ENCODE measurements around the gene CRIP2. TPM values are rescaled to one million over a fixed set of nuclear protein-coding genes. Genes with fewer than 3 reads are reported as not detected.

The CRIP2 gene
- total RNA-seq, 1 experiment from 2014 or later, result 192 TPM

GRCh38 chr14:105479431-105480158 lies 5.0 kb downstream of the CRIP2 start:
- Histone ChIP-seq H3K27me3 (replicated peaks; ENCODE audit: insufficient read depth, low read depth, low read length, poor library complexity) (no peaks in the 10 kb centered on the region), H3K36me3 (ENCODE audit: insufficient read depth, low read length, poor library complexity, severe bottlenecking) (peaks cover 4% of the 10 kb centered on the region), H3K4me3 (ENCODE audit: low read depth, low read length, poor library complexity, severe bottlenecking) (no peak overlapping the region), H3K27ac (ENCODE audit: low read depth, low read length, poor library complexity, severe bottlenecking) (no peak overlapping the region), H3K4me1 (ENCODE audit: insufficient read depth, low read length, poor library complexity, severe bottlenecking) (peaks cover 45% of the 10 kb centered on the region), H3K9me3 (ENCODE audit: low read depth, low read length, poor library complexity, severe bottlenecking) (no peaks in the 10 kb centered on the region)
- intact Hi-C loops (cut with micrococcal nuclease; ENCODE audit: unreplicated experiment), result no loop called here
- TF ChIP-seq EZH2 (IDR thresholded peaks at IDR 0.05; ENCODE audit: borderline replicate concordance, low read depth, low read length, poor library complexity, severe bottlenecking) (no peak), CTCF (conservative IDR thresholded peaks at IDR 0.05; ENCODE audit: low read depth, low read length) (no peak)
- no peak for DNase-seq (ENCODE audit: low spot score)
- TSS peak; percentile 95 for BruUV-seq (replicated peaks)
- ChIA-PET POLR2A (ENCODE audit: low non-redundant PET) (no interaction called here), CTCF (no interaction called here)

GRCh38 chr14:105480199-105480746 lies 5.7 kb downstream of the CRIP2 start:
- Histone ChIP-seq H3K27me3 (replicated peaks; ENCODE audit: insufficient read depth, low read depth, low read length, poor library complexity) (no peaks in the 10 kb centered on the region), H3K9me3 (ENCODE audit: low read depth, low read length, poor library complexity, severe bottlenecking) (no peaks in the 10 kb centered on the region), H3K36me3 (ENCODE audit: insufficient read depth, low read length, poor library complexity, severe bottlenecking) (peaks cover 4% of the 10 kb centered on the region), H3K4me1 (ENCODE audit: insufficient read depth, low read length, poor library complexity, severe bottlenecking) (peaks cover 45% of the 10 kb centered on the region), H3K27ac (ENCODE audit: low read depth, low read length, poor library complexity, severe bottlenecking) (peak overlapping the region; percentile 91), H3K4me3 (ENCODE audit: low read depth, low read length, poor library complexity, severe bottlenecking) (no peak overlapping the region)
- DNase-seq (ENCODE audit: low spot score), result no peak
- intact Hi-C loops (cut with micrococcal nuclease; ENCODE audit: unreplicated experiment), result no loop called here
- ChIA-PET POLR2A (ENCODE audit: low non-redundant PET) (no interaction called here), CTCF (interaction anchor here (0.8 to 1.6 kb wide), 4 partner anchors 10 to 48 kb away, joined by 4 to 38 read pairs (median 11); partner anchors contain the start of gene TEDC1)
- TF ChIP-seq CTCF (conservative IDR thresholded peaks at IDR 0.05; ENCODE audit: low read depth, low read length) (no peak), EZH2 (IDR thresholded peaks at IDR 0.05; ENCODE audit: borderline replicate concordance, low read depth, low read length, poor library complexity, severe bottlenecking) (no peak)
- no TSS peak for BruUV-seq (replicated peaks)

GRCh38 chr14:105480807-105481801 lies 6.5 kb downstream of the CRIP2 start:
- ChIA-PET POLR2A (ENCODE audit: low non-redundant PET) (no interaction called here), CTCF (interaction anchor here (0.5 to 1.6 kb wide), 7 partner anchors 9 to 399 kb away, joined by 3 to 38 read pairs (median 6); partner anchors contain the start of gene TEDC1)
- Histone ChIP-seq H3K9me3 (ENCODE audit: low read depth, low read length, poor library complexity, severe bottlenecking) (no peaks in the 10 kb centered on the region), H3K36me3 (ENCODE audit: insufficient read depth, low read length, poor library complexity, severe bottlenecking) (peaks cover 4% of the 10 kb centered on the region), H3K4me1 (ENCODE audit: insufficient read depth, low read length, poor library complexity, severe bottlenecking) (peaks cover 43% of the 10 kb centered on the region), H3K4me3 (ENCODE audit: low read depth, low read length, poor library complexity, severe bottlenecking) (peak overlapping the region; percentile 46), H3K27ac (ENCODE audit: low read depth, low read length, poor library complexity, severe bottlenecking) (peak overlapping the region; percentile 91), H3K27me3 (replicated peaks; ENCODE audit: insufficient read depth, low read depth, low read length, poor library complexity) (no peaks in the 10 kb centered on the region)
- intact Hi-C loops (cut with micrococcal nuclease; ENCODE audit: unreplicated experiment), result no loop called here
- DNase-seq (ENCODE audit: low spot score), result peak; percentile 90
- BruUV-seq (replicated peaks), result no TSS peak
- no peak for TF ChIP-seq EZH2 (IDR thresholded peaks at IDR 0.05; ENCODE audit: borderline replicate concordance, low read depth, low read length, poor library complexity, severe bottlenecking)
- peak; percentile 99 for TF ChIP-seq CTCF (conservative IDR thresholded peaks at IDR 0.05; ENCODE audit: low read depth, low read length)

Data from A673 (cell line).